BJ (cell line): ENCODE measurements around the gene CAMK2D. TPM values are rescaled to one million over a fixed set of nuclear protein-coding genes. Genes with fewer than 3 reads are reported as not detected.

Experiments
- CTCF ChIA-PET: fragments of 350-600 bp; formaldehyde crosslinking; extraction: SDS; loops from one replicate; lab custom pipeline; 2021; ENCODE audit warnings: antibody characterized with exemption, inconsistent platforms; lab: Yijun Ruan, JAX
- POLR2A ChIA-PET: fragments of 300-600 bp; sonication (Branson Sonifier 250); formaldehyde crosslinking; extraction: SDS; loops from one replicate; lab custom pipeline; 2021; ENCODE audit warnings: antibody characterized with exemption; lab: Charles Lee
- DNase-seq: peaks from one replicate; pipeline ENCODE4 v3.0.0-alpha.2; 2011; ENCODE audit warnings: low read depth
- H3K27me3 ChIP-seq: 2 replicates; pipeline ENCODE4 v1.6.0; 2011; ENCODE audit warnings: low read length; ENCODE audit not compliant: control insufficient read depth, insufficient read depth
- H3K36me3 ChIP-seq: 2 replicates; pipeline ENCODE4 v1.5.1; 2011; ENCODE audit warnings: low read length; ENCODE audit not compliant: control insufficient read depth, insufficient read depth
- H3K4me3 ChIP-seq: 2 replicates; pipeline ENCODE4 v1.5.1; 2011; ENCODE audit warnings: low read depth, mild to moderate bottlenecking, control low read depth, low read length
- polyA plus RNA-seq: library from polyadenylated mRNA; depleted of rRNA; stranded (reverse); fragments of >200 nt; gene quantifications from 2 replicates; pipeline ENCODE4 v1.2.3, GENCODE V29; 2011
- TF ChIP-seq, protein P1 (sequence below): IDR thresholded peaks from 2 replicates; pipeline ENCODE4 v1.5.1; 2011; ENCODE audit warnings: low read depth, mild to moderate bottlenecking, control low read depth, inconsistent platforms, low read length, moderate library complexity; ENCODE audit not compliant: insufficient read depth

The CAMK2D gene
- polyA plus RNA-seq, 1 experiment, result 41.8 TPM

DNA sequence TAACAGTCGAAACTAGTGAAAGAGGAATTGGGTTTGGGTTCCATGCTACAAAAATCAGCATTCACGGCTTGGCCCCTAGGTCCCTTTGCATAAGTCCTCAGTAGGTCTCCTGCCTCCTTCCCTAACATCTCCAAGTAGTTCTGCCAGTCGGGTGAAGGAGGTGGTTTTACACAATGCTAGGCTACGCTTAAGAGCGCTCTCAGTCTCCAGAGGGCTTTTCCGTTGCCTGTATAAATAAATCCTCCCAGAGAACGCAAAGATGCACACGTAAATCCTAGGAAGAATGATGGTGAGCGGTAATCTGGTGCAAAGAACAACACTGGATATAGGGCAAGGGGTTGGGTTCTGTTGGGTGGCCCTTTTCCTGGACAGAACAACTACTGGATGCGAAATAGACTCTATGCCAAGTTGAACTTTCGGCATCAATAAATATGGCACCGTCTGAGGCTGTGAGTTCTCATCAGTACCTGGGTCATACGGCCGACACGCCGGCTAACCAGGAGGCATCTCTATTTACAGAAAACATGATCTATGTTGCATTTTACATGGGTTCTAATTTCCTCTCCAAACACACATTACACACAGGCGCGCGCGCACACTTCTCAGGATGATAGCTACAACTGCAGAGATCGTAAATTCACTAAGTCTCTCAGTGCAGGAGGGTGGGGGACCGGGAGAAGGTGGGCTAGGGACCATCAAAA is 1.3 kb downstream of the CAMK2D start:
- no peak for DNase-seq
- ChIA-PET CTCF (interaction anchor here (1.0 to 1.6 kb wide), 3 partner anchors 193 to 213 kb away, joined by 3 to 5 read pairs (median 4); no protein-coding TSS in a partner anchor), POLR2A (interaction anchor here (0.6 to 1.0 kb wide), 4 partner anchors 225 to 366 kb away, joined by 5 to 10 read pairs (median 6); no protein-coding TSS in a partner anchor)
- H3K4me3 ChIP-seq, result peak overlapping the region; percentile 89
- TF ChIP-seq, protein P1, sequence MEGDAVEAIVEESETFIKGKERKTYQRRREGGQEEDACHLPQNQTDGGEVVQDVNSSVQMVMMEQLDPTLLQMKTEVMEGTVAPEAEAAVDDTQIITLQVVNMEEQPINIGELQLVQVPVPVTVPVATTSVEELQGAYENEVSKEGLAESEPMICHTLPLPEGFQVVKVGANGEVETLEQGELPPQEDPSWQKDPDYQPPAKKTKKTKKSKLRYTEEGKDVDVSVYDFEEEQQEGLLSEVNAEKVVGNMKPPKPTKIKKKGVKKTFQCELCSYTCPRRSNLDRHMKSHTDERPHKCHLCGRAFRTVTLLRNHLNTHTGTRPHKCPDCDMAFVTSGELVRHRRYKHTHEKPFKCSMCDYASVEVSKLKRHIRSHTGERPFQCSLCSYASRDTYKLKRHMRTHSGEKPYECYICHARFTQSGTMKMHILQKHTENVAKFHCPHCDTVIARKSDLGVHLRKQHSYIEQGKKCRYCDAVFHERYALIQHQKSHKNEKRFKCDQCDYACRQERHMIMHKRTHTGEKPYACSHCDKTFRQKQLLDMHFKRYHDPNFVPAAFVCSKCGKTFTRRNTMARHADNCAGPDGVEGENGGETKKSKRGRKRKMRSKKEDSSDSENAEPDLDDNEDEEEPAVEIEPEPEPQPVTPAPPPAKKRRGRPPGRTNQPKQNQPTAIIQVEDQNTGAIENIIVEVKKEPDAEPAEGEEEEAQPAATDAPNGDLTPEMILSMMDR, result no peak
- no peaks in the 10 kb centered on the region for H3K27me3 ChIP-seq
- no peaks in the 10 kb centered on the region for H3K36me3 ChIP-seq

DNA sequence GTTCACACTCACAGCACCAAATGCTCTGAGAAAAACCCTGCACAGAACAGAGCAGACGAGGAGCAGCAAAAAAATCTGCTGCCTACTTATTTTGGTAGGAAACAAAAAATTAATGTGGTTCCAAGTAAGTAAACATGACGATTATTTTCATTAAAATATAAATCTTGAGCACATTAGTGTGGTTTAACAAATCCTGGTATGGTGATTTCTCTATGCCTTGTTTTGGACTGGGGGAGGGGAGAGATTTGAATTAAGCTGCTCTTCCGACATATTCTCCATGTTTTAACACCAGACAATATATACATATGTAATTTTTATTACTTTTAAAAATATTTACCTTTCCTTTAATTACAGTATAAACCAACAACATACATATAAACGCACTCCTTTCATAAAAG is 1.8 kb downstream of the CAMK2D start:
- ChIA-PET CTCF (interaction anchor here (1.5 to 1.6 kb wide), 2 partner anchors 212 to 365 kb away, joined by 4 to 6 read pairs; no protein-coding TSS in a partner anchor), POLR2A (no interaction called here)
- DNase-seq, result no peak

DNA sequence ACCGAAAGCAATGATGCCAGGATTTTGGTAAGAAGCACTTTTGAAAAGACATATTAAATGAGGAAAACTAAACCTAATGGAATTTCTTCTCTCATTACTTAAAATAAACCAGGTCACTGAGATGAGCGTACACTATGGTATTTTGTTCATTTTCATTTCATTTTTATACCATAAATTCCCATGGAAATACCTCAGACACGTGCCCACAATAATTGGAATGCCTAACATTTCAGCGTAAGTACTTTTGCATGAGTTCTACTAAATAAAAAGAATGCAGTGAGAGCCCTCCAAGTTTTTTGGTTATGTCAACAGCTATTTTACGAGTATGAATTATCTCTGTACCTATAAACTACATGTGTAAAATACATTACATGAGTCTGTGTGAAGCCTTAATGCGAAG is 3.2 kb downstream of the CAMK2D start:
- ChIA-PET POLR2A (no interaction called here), CTCF (interaction anchor here (1.5 kb wide), 1 partner anchor 363 kb away, joined by 6 read pairs; no protein-coding TSS in a partner anchor)
- TF ChIP-seq, protein P1, result no peak
- Histone ChIP-seq H3K27me3 (no peaks in the 10 kb centered on the region), H3K4me3 (peak overlapping the region; percentile 89), H3K36me3 (no peaks in the 10 kb centered on the region)
- DNase-seq, result peak; percentile 95

More for the DNA sequence above, 1.8 kb downstream of the CAMK2D start:
- Histone ChIP-seq H3K4me3 (peak overlapping the region; percentile 89), H3K27me3 (no peaks in the 10 kb centered on the region), H3K36me3 (no peaks in the 10 kb centered on the region)
- TF ChIP-seq, protein P1, result no peak

DNA sequence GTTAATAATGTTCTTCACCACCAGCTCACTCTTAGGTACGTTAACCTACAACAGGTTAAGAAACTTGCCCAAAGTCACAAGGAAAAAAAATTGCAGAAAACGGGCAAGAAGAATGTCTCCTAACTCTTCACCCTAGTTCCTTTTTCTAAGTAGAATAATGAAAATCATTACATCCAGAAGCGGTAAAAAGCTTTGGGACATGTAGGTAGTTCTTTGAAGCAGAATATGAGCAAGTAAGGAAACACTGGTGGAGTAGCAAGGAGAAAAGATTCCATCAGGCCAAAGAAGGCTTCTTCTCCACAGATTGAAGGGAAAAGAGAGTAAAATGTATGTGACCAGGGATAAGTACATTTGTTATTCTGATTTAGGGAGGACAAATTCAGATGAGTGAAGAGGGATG is 4.1 kb downstream of the CAMK2D start:
- TF ChIP-seq, protein P1, result no peak
- ChIA-PET CTCF (interaction anchor here (1.5 kb wide), 1 partner anchor 110 kb away, joined by 3 read pairs; no protein-coding TSS in a partner anchor), POLR2A (no interaction called here)
- no peak overlapping the region for H3K4me3 ChIP-seq
- DNase-seq, result no peak
- H3K36me3 ChIP-seq, result no peaks in the 10 kb centered on the region
- H3K27me3 ChIP-seq, result no peaks in the 10 kb centered on the region

DNA sequence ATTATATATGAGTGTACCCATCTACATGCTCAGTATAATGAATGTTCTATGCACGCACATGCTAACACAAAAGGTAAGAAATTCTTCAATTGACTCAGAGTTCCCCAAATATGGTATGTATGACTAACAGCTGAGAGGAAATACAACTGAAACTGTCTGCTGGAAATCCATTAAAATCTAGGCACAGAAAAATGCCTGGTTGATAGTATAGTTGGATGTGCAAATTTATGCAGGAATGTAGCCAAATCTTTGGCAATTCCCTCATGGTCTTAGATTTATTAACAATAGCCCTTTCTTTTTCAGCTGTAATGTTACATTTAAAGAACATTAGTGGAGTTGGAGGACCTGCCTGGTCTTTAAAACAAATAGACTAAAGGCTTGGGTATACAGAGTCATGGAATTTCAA is 5.5 kb downstream of the CAMK2D start:
- no peak for DNase-seq
- POLR2A ChIA-PET, result no interaction called here
- H3K27me3 ChIP-seq, result no peaks in the 10 kb centered on the region
- H3K36me3 ChIP-seq, result no peaks in the 10 kb centered on the region
- TF ChIP-seq, protein P1, result no peak
- H3K4me3 ChIP-seq, result no peak overlapping the region
- CTCF ChIA-PET, result interaction anchor here (1.5 kb wide), 1 partner anchor 108 kb away, joined by 3 read pairs; no protein-coding TSS in a partner anchor
